Activated gamma-delta T cell treated with anti-CD3 and anti-CD28 coated beads, Interleukin-2, amount 50 U/mL, for 16 hours (primary cell): Measurements from ENCODE around the gene SLC12A1.
"Not testable (repeated sequence)": the region's sequence is repeated elsewhere in the genome, so short reads cannot be mapped to it uniquely, and the experiment has no call there.

ENCODE experiments used
- DNase-seq: peaks from one replicate; pipeline ENCODE4 v3.0.0-alpha.2; 2020; ENCODE audit warnings: low read depth

SLC12A1 gene

GRCh38 chr15:48309740-48310139, 103.6 kb downstream of the SLC12A1 start:
- DNase-seq, result no peak

- DNase-seq, result no peak
Measured at GRCh38 chr15:48313216-48313615, 107.1 kb downstream of the SLC12A1 start.

- DNase-seq, result no peak
Measured at GRCh38 chr15:48315041-48315440, 108.9 kb downstream of the SLC12A1 start.

- DNase-seq, result no peak
Measured at GRCh38 chr15:48317221-48317620, 111.1 kb downstream of the SLC12A1 start.

- no peak for DNase-seq
Measured at GRCh38 chr15:48318131-48318530, 112.0 kb downstream of the SLC12A1 start.

GRCh38 chr15:48323294-48323693, 117.2 kb downstream of the SLC12A1 start:
- DNase-seq, result no peak

- DNase-seq, result no peak
Measured at GRCh38 chr15:48324949-48325348, 118.8 kb downstream of the SLC12A1 start.

- no peak for DNase-seq
Measured at GRCh38 chr15:48325400-48325799, 119.3 kb downstream of the SLC12A1 start.

- not testable (repeated sequence) for DNase-seq
Measured at GRCh38 chr15:48326180-48326579, 120.1 kb downstream of the SLC12A1 start.

- no peak for DNase-seq
Measured at GRCh38 chr15:48330105-48330785, 124.1 kb downstream of the SLC12A1 start.

GRCh38 chr15:48330855-48331795, 125.0 kb downstream of the SLC12A1 start, which contains the start of gene DUT:
Gene DUT, plus strand, starts transcription at chr15:48331429. Its CDS starts 87 bp downstream, at chr15:48331516.
- peak; percentile 63 for DNase-seq

GRCh38 chr15:48331796-48332641, 125.9 kb downstream of the SLC12A1 start:
- peak; percentile 57 for DNase-seq

- no peak for DNase-seq
Measured at GRCh38 chr15:48332642-48333034, 126.5 kb downstream of the SLC12A1 start.

GRCh38 chr15:48333540-48333939, 127.4 kb downstream of the SLC12A1 start:
- DNase-seq, result no peak

- DNase-seq, result no peak
Measured at GRCh38 chr15:48334260-48334659, 128.2 kb downstream of the SLC12A1 start.

GRCh38 chr15:48336940-48337339, 130.8 kb downstream of the SLC12A1 start:
- DNase-seq, result no peak

- no peak for DNase-seq
Measured at GRCh38 chr15:48337607-48338006, 131.5 kb downstream of the SLC12A1 start.

- DNase-seq, result no peak
Measured at GRCh38 chr15:48340111-48340510, 134.0 kb downstream of the SLC12A1 start.

GRCh38 chr15:48343865-48344264, 137.8 kb downstream of the SLC12A1 start:
- no peak for DNase-seq

GRCh38 chr15:48345516-48345915, 139.4 kb downstream of the SLC12A1 start:
- DNase-seq, result no peak

- DNase-seq, result peak; percentile 19
Measured at GRCh38 chr15:48352474-48353072, 146.5 kb downstream of the SLC12A1 start.
